GM12865 (cell line): ENCODE results near the gene FAM114A1.

ENCODE experiments used
- DNase-seq: peaks from one replicate; pipeline ENCODE4 v3.0.0; 2010; ENCODE audit warnings: low read depth
- H3K4me3 ChIP-seq: 2 replicates; pipeline ENCODE4 v1.5.1; 2011; ENCODE audit warnings: mild to moderate bottlenecking, low read depth, low read length, control low read depth
- CTCF ChIP-seq: IDR thresholded peaks from 2 replicates; pipeline ENCODE4 v1.5.1; 2011; ENCODE audit warnings: low read length, control low read depth, low read depth, inconsistent platforms; ENCODE audit not compliant: insufficient read depth; ENCODE audit errors: missing control alignments

Gene FAM114A1

DNA sequence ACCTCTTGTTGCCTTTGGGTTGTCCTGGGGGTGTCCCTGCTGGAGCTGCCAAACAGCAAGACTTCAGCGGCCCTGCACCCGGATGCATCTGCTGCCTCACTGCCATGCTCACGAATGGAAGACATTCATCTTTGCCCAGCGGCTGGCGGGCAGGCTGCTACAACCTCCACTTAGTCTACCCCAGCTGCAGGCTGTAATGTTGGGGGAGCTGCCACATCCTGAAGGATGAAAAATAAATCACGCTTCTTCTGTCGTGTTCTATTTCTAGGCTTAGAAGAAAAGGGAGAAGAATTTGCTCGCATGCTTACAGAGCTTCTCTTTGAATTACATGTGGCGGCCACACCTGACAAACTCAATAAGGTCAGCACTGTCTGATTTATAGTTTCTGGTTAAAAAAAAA, 61.4 kb downstream of the FAM114A1 start:
- no peak for TF ChIP-seq CTCF
- DNase-seq, result no peak
- H3K4me3 ChIP-seq, result no peak overlapping the region

- no peak for TF ChIP-seq CTCF
- peak; percentile 51 for DNase-seq
- H3K4me3 ChIP-seq, result no peak overlapping the region
Measured at GRCh38 chr4:38930204-38930603, 62.6 kb downstream of the FAM114A1 start.

DNA sequence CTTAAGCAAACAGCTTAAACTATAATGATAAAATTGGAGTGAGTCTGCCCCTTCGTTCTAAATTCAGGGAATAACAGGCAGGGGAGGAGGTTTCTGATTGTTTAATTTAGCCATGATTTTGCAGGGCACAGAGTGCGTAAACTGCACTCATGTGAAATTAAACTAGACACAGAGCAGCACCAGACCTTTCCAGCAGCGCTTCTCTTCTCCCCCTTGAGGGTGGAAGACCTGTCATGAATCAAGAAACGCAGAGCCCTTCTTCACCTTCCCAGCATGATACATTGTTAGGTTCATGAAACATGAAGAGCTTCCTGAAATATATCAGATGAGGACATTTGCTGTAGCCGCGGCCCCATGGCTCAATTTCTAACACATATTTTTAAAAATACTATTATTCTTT, 63.1 kb downstream of the FAM114A1 start:
- TF ChIP-seq CTCF, result no peak
- no peak overlapping the region for H3K4me3 ChIP-seq
- no peak for DNase-seq

DNA sequence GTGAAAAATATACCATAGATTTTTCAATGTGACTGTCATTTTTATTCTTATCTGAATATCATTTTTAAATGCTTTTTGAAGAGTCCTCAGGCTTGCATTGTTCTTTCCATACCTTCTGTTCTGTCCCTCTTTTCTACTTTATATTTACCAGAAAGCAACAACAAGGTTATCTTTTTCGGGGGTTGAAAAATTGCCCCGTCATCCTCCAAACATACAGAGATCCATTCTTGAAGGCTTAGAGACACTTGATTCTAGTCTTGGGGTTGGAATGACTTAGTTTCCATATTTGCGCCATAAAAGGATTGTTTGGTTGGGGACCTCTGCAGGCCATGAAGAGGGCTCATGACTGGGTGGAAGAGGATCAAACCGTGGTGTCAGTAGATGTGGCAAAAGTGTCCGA, 63.5 kb downstream of the FAM114A1 start:
- no peak for TF ChIP-seq CTCF
- no peak for DNase-seq
- no peak overlapping the region for H3K4me3 ChIP-seq

GRCh38 chr4:38935391-38936073, 67.9 kb downstream of the FAM114A1 start:
- no peak overlapping the region for H3K4me3 ChIP-seq
- DNase-seq, result no peak
- no peak for TF ChIP-seq CTCF

GRCh38 chr4:38939165-38939564, 71.6 kb downstream of the FAM114A1 start:
- H3K4me3 ChIP-seq, result no peak overlapping the region

More at GRCh38 chr4:38939165-38939564, 71.6 kb downstream of the FAM114A1 start:
- TF ChIP-seq CTCF, result no peak
- peak; percentile 72 for DNase-seq
